ENCODE data around the gene STMN3.

- TF ChIP-seq JUND (IDR thresholded peaks at IDR 0.05) (no peak), CTCF (IDR thresholded peaks at IDR 0.05; ENCODE audit: low read depth, low read length, missing input control) (no peak), MAX (IDR thresholded peaks at IDR 0.05) (no peak), REST (IDR thresholded peaks at IDR 0.05) (no peak), GABPA (IDR thresholded peaks at IDR 0.05 in 1 of 2, conservative IDR thresholded peaks at IDR 0.05 in 1 of 2) (no peak), ATF3 (IDR thresholded peaks at IDR 0.05) (no peak), RAD21 (IDR thresholded peaks at IDR 0.05) (no peak), EGR1 (IDR thresholded peaks at IDR 0.05; ENCODE audit: low read depth in 2 of 2) (no peak), TAF1 (conservative IDR thresholded peaks at IDR 0.05) (no peak), RXRA (IDR thresholded peaks at IDR 0.05) (no peak), ZBTB33 (IDR thresholded peaks at IDR 0.05) (no peak), HNF4A (conservative IDR thresholded peaks at IDR 0.05) (no peak), YY1 (IDR thresholded peaks at IDR 0.05) (no peak), FOXA1 (IDR thresholded peaks at IDR 0.05) (no peak)
Measured at GRCh38 chr20:63643499-63643898, 9.7 kb downstream of the STMN3 start.
